Right atrium auricular region (tissue), 2 donors: ENCODE measurements around the gene AKR1A1. TPM values are rescaled to one million over a fixed set of nuclear protein-coding genes. Genes with fewer than 3 reads are reported as not detected.

Source experiments
- DNase-seq: peaks from one replicate; pipeline ENCODE4 v3.0.0-alpha.2; 2019; ENCODE audit warnings: low spot score
- H3K27ac ChIP-seq, 2 donors: fragments of 200-600 bp; sonication (generic); 1 replicate in 1 of 2; 2 replicates in 1 of 2; pipeline ENCODE4 v1.5.1; 2016 to 2019
- H3K27me3 ChIP-seq, 2 donors: fragments of 200-600 bp; sonication (generic); one replicate each; pipeline versions ENCODE4 v1.5.1 to v1.6.0; 2017 to 2019
- H3K36me3 ChIP-seq: fragments of 200-600 bp; sonication (generic); one replicate; pipeline ENCODE4 v1.5.1; 2016
- H3K4me1 ChIP-seq, 2 donors: fragments of 200-600 bp; sonication (generic); one replicate each; pipeline versions ENCODE4 v1.5.1 to v1.6.0; 2017 to 2019
- H3K4me3 ChIP-seq, 2 donors: fragments of 200-600 bp; sonication (generic); 1 replicate in 1 of 2; 2 replicates in 1 of 2; pipeline ENCODE4 v1.5.1; 2017 to 2019; ENCODE audit warnings: mild to moderate bottlenecking in 1 of 2, moderate library complexity in 1 of 2
- H3K9me3 ChIP-seq, 2 donors: fragments of 200-600 bp; sonication (generic); one replicate each; pipeline ENCODE4 v1.5.1; 2019
- total RNA-seq, 2 donors: library from RNA; depleted of rRNA; stranded (reverse); fragments of >200 nt; gene quantifications; one replicate each; pipeline ENCODE4 v1.1.0, GENCODE V29; 2016
- TF ChIP-seq, protein P1 (sequence below), 2 donors: fragments of 200-600 bp; sonication (generic); IDR thresholded peaks; one replicate each; pipeline ENCODE4 v1.5.1; 2019; ENCODE audit warnings: antibody characterized with exemption in 2 of 2

The AKR1A1 gene
- total RNA-seq, 2 donors from 2014 or later: 47.2 to 53.3 TPM

DNA sequence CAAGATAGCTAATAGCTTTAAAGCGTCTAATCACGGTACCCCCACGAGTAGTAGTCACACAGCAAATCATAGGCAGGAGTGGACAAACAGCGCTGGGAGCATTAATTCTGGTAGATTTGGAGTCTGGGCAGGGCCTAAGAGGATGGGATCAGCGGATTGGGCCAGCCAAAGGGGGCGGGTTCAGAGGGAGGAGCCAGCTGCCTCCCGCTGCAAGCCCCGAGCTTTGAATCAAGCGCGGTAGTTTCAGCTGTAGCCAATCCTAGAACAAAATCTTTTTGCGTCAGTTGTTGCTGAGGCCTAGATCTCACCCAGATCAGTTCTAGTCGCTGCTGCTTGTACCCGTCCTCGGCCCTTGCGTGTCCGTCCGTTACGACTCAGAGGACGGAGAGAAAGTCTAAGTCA is 32.6 kb downstream of the AKR1A1 start:
- peak; percentile 96 for DNase-seq
- TF ChIP-seq, protein P1, sequence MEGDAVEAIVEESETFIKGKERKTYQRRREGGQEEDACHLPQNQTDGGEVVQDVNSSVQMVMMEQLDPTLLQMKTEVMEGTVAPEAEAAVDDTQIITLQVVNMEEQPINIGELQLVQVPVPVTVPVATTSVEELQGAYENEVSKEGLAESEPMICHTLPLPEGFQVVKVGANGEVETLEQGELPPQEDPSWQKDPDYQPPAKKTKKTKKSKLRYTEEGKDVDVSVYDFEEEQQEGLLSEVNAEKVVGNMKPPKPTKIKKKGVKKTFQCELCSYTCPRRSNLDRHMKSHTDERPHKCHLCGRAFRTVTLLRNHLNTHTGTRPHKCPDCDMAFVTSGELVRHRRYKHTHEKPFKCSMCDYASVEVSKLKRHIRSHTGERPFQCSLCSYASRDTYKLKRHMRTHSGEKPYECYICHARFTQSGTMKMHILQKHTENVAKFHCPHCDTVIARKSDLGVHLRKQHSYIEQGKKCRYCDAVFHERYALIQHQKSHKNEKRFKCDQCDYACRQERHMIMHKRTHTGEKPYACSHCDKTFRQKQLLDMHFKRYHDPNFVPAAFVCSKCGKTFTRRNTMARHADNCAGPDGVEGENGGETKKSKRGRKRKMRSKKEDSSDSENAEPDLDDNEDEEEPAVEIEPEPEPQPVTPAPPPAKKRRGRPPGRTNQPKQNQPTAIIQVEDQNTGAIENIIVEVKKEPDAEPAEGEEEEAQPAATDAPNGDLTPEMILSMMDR (IDR thresholded peaks at IDR 0.05): no peak

DNA sequence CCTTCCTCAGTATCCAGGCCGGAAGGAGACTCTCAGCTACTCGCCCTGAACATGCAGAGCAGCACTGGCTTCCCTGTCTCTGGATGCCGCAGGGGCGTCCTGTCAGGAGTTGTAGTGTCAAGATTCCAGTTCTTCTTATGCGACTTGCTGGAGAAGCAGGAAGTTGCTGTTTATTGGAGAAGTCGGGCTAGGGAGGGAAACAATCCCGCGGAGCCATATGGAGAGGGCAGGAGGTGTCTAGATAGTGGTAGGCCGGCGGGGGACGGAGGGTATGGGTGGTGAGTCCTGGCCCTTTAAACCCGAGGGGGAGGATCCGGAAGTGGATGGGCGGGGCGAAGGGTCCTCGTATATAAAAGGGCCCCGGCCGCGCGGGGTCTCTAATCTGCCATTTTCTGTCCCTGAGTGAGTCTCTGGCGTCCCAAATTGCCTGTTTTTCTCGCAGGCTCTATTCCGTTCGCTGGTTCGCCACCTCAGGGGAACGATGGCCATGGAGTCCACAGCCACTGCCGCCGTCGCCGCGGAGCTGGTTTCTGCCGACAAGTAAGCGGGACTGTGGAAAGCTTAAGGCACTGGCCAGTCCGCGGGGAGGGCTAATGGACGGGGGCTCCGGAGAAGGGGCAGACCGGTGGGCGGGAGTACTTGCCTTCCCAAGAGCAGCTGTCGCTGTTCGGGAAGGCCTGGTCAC is 33.2 kb downstream of the AKR1A1 start, which contains the start of gene NASP:
NASP (plus strand) TSS at position 376 of the 685 bp plus-strand sequence; CDS start at position 482, 106 bp downstream.
- Histone ChIP-seq H3K4me1 (peaks cover 0 to 30% of the 10 kb centered on the region in 2 donors), H3K9me3 (no peaks in the 10 kb centered on the region), H3K27ac (peak within 1 kb of the TSS; percentile 90 to 94), H3K36me3 (no peaks in the 10 kb centered on the region), H3K27me3 (no peaks in the 10 kb centered on the region), H3K4me3 (peak within 1 kb of the TSS; percentile 72 to 98)
- DNase-seq: peak; percentile 92
- TF ChIP-seq, protein P1 (IDR thresholded peaks at IDR 0.05): no peak

More for the DNA sequence above, 32.6 kb downstream of the AKR1A1 start:
- no peaks in the 10 kb centered on the region for H3K36me3 ChIP-seq
- no peaks in the 10 kb centered on the region for H3K9me3 ChIP-seq
- H3K27me3 ChIP-seq: no peaks in the 10 kb centered on the region
- peaks cover 0 to 30% of the 10 kb centered on the region in 2 donors for H3K4me1 ChIP-seq
- peak overlapping the region; percentile 90 to 94 for H3K27ac ChIP-seq
- H3K4me3 ChIP-seq: peak overlapping the region; percentile 72 to 98

DNA sequence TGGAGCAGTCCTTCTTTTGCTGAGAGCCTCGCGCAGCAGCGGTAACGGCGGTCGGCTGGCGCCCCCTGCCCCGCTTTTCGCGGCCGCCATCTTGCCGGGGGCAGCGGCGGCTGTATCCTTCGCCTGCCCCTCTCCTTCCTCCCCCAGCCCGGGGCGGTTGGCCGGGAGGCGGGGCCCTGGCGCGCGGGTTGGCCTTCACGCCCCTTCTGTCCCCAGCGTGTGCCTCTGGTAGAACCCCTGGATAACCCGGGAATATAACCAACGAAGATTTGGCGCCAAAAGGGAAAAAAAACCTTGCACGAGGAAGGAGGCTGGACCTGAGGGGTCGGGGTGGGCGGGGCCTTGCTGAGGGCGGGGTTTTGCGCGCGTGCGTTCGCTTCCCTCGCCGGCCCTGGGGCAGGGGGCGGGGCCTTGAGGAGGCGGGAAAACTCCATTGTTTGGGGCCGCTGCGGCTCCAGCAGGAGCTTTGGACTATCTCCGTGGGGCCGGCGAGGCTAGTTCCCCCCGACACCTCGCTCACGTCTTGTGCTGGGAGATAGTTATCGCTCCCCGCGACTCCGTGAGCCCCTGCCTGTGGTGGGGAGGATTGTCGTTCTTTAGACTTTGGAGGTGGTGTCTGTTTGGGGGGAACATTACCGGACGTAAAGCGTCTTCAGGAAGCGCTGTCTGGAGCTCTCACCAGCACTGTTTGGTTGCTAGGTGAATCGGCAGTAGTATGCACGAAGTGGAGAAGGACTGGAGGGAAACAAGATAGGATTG is 33.9 kb downstream of the AKR1A1 start:
- peak; percentile 84 for DNase-seq
- peak overlapping the region; percentile 90 to 94 for H3K27ac ChIP-seq
- H3K4me1 ChIP-seq: peaks cover 0 to 30% of the 10 kb centered on the region in 2 donors
- no peaks in the 10 kb centered on the region for H3K36me3 ChIP-seq
- H3K27me3 ChIP-seq: no peaks in the 10 kb centered on the region
- H3K4me3 ChIP-seq: peak overlapping the region; percentile 72 to 98
- no peaks in the 10 kb centered on the region for H3K9me3 ChIP-seq
- TF ChIP-seq, protein P1 (IDR thresholded peaks at IDR 0.05): no peak

DNA sequence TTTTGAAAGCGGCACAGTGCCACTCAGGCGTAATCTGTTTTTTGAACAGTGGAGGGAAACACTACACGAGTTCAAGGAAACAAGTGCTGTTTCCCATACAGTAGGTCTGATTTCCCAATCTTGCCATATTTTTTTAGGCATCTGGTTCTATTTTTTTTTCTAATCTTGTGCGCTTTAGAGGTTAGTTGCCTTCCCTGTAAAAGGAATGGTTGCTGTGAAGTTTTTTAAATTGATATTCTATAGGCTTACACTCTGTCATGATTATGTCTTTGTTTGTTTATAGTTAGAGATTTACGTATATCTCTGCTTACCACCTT is 34.4 kb downstream of the AKR1A1 start:
- no peaks in the 10 kb centered on the region for H3K9me3 ChIP-seq
- peak overlapping the region; percentile 72 to 98 for H3K4me3 ChIP-seq
- no peaks in the 10 kb centered on the region for H3K27me3 ChIP-seq
- no peak for DNase-seq
- TF ChIP-seq, protein P1 (IDR thresholded peaks at IDR 0.05): no peak
- H3K27ac ChIP-seq: peak overlapping the region; percentile 90 to 94
- peaks cover 0 to 35% of the 10 kb centered on the region in 2 donors for H3K4me1 ChIP-seq
- H3K36me3 ChIP-seq: no peaks in the 10 kb centered on the region

- no peaks in the 10 kb centered on the region for H3K36me3 ChIP-seq
- no peaks in the 10 kb centered on the region for H3K9me3 ChIP-seq
- TF ChIP-seq, protein P1 (IDR thresholded peaks at IDR 0.05): no peak
- no peak for DNase-seq
- peak overlapping the region in 1 of 2 donors; percentile 94 for H3K27ac ChIP-seq
- peaks cover 0 to 36% of the 10 kb centered on the region in 2 donors for H3K4me1 ChIP-seq
- peak overlapping the region; percentile 72 to 98 for H3K4me3 ChIP-seq
- no peaks in the 10 kb centered on the region for H3K27me3 ChIP-seq
Observed at GRCh38 chr1:45585496-45586075, 35.0 kb downstream of the AKR1A1 start.
